Measurements from ENCODE around the gene MUC5AC.
"Not testable (repeated sequence)": the region's sequence is repeated elsewhere in the genome, so short reads cannot be mapped to it uniquely, and the experiment has no call there.

The MUC5AC gene

DNA sequence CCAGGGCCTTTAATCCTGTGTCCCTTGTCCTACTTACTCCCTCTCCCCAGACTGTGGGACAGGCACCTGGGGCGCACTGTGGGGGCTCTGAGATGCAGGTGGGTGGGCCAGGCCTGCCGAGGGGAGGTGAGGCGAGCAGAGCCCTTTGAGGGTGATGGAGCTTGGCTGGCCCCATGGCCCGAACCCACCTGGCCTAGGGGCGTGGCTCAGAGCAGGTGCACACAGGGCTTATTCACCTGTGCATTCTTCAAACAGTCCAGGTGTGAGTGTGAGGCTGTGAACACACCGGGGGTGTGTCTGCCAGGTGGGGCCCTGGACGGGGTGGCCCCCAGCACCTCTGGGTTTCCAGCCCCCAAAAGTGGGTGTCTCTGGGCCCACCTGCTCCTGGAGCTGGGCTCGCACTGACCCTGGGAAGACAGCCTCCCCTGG, 9.0 kb upstream of the MUC5AC start:
- peak; percentile 46 for DNase-seq

- DNase-seq = peak; percentile 40
Observed at GRCh38 chr11:1149545-1149944, 8.2 kb upstream of the MUC5AC start.

- peak; percentile 35 for DNase-seq
Observed at GRCh38 chr11:1150116-1150515, 7.6 kb upstream of the MUC5AC start.

GRCh38 chr11:1150769-1151365, 6.9 kb upstream of the MUC5AC start:
- peak; percentile 53 for DNase-seq

DNA sequence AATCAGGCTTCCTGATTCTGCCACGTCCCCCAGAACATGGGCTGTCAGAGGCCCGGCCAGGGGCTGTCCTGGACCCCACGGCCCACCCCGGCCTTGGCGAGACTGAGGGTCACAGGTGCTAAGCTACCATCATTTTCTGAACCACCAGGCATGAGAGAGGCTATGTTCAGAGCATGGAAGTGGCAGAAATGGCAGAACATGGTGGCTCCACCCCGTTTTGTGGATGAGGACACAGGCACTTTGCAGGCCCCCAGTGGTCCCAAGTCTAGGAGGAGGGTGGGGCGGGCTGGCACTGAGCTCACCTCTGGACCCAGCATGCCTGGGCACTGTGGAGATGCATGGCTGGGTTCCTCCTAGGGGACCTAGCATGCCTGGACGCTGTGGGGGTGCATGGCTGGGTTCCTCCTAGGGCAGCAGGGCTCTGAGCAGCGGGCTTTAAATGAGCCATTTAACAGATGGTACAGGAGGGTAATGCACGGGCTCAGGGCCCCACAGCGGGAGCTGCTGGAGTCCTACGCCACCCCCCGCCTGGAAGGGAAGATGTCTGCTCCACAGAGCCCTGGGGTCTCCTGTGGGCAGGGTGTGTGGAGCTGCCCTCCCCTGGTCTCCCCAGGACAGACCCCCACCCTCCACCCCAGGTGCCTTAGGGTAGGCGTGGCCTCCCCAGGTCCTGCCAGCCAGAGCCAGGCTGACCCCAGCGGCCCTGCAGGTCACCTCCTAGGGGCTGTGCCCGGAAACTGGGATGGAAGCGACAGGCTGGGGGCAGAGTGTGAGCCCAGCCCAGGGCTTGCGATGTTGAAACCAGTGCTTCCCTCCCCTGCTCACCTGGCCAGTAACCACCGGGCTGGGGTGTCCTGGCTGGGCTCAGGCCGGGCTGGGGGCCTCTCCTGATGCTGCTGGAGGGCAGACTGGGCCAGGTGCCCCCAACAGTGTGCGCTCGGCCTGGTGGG, 6.1 kb upstream of the MUC5AC start:
- DNase-seq = peak; percentile 53

DNA sequence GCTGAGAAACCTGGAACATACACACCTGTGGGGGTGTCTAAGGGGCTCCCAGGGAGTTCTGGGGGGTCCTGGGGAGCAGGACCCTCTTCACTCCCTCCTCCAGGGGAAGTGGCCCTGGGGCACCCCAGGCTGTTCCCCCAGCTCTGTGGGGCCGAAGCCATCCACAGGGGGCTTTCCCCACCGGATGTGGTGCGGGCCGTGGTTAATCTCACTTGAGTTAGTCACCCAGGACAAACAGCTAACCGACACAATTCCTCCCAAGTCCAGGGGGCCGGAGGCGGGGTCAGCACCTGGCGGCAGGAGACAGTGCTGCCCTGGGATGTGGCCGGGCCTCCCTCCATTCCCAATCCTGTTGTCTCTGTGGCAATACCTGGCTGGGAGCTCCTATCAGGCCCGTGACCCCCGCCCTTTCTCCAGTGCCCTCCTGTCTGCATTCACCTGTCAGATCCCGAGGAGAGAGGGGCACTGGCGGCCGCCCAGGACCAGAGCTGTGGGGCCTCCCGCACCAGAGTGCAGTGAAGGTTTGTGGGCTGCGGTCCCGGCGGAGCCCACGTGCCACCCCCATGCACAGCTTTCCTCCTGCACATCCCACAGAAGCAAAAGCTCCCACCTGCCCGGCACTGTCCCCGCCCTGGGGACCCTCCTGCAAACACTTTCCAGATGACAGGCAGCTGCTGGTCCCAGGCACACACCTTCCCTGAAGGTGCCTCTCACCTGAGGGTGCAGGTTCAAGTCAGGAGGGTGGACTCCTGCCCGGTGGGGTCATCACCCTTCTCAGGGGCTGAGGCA, 5.2 kb upstream of the MUC5AC start:
- DNase-seq = peak; percentile 61

DNA sequence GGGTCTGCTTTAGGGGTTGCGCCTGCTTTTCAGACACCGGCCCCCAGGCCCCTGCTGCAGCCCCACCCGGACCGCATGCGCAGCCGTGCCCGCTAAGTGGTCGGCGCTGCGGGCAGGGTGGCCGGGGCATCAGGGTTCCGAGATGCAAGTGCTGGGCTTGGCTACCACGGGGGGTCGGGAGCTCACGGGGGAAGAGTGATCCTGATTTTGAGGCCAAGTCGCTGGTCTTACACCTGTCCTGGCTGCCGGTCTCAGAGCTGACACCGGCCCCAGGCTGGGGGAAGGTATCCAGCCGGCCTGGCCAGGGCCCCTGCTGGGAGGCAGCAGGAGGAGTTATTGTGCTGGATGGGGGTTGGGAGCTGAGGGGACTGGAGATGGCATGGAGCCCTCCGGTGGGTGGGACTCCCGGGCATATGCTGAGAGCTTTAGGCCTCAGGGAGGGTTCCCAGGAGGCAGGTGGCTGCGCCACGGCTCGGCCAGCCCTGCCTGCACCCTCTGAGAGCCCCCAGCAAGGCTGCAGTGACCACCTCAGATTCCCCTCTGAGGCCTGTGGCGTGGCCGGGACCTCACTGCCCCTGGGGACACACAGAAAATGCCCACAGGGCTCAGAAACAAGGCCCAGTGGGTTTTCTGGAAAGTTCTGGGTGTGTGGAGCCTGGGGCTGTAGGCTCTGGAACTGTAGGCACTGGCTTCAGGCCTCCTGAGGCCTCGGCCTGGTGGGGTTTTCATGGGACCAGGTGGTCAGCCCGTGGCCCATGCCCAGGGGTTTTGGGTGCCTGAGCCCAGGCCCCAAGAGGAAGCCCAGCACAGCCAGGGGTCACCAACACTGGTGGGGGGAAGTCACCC, 4.4 kb upstream of the MUC5AC start:
- DNase-seq = peak; percentile 57

- peak; percentile 50 for DNase-seq
Observed at GRCh38 chr11:1153951-1154493, 3.7 kb upstream of the MUC5AC start.

- not testable (repeated sequence) for DNase-seq
Observed at GRCh38 chr11:1154656-1155055, 3.1 kb upstream of the MUC5AC start.

GRCh38 chr11:1155274-1155693, 2.5 kb upstream of the MUC5AC start:
- no peak for DNase-seq

DNA sequence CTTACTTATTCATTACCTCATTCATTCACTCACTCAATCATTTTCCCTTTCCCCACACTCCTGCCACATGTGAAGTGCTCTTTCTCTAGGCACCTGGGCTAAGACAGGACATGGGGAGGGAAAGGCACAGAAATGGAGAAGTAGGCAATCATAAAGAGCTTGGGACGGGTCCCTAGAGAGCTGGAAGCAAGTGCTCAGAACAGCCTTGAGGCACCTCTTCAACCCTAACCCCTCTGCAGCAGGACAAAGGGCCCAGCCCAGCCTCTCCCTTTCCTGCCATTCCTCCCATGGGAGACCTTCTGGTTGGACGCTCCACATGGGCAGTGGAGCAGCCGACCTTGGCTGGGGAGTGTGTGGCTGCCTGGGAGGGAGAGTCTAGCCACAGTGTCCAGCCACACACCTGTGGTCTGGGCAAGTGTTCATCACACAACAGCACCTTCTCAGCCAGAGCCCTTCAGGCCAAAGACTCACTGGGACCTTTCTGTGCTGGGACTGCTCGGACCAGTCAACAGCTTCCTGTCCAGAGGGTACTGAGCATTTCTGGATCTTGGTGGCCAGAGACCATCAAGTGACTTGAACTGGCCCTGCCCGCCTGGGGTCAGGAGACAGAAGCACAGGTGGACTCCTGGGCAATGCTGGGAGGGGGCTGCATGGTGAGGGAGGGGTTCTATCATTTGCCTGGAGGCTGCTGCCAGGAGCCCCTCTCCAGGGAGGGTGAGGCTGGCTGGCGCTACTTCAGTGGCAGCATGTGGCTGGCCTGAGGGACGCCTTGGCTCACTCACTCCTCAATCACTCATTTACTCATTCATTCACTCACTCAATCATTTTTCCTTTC, 1.0 kb upstream of the MUC5AC start:
- peak; percentile 41 for DNase-seq

- DNase-seq = peak; percentile 47
Observed at GRCh38 chr11:1157341-1157644, 460 bp upstream of the MUC5AC start.

GRCh38 chr11:1158681-1159487, 1.1 kb downstream of the MUC5AC start:
- DNase-seq = peak; percentile 37

- not testable (repeated sequence) for DNase-seq
Observed at GRCh38 chr11:1159488-1160220, 1.9 kb downstream of the MUC5AC start.

DNA sequence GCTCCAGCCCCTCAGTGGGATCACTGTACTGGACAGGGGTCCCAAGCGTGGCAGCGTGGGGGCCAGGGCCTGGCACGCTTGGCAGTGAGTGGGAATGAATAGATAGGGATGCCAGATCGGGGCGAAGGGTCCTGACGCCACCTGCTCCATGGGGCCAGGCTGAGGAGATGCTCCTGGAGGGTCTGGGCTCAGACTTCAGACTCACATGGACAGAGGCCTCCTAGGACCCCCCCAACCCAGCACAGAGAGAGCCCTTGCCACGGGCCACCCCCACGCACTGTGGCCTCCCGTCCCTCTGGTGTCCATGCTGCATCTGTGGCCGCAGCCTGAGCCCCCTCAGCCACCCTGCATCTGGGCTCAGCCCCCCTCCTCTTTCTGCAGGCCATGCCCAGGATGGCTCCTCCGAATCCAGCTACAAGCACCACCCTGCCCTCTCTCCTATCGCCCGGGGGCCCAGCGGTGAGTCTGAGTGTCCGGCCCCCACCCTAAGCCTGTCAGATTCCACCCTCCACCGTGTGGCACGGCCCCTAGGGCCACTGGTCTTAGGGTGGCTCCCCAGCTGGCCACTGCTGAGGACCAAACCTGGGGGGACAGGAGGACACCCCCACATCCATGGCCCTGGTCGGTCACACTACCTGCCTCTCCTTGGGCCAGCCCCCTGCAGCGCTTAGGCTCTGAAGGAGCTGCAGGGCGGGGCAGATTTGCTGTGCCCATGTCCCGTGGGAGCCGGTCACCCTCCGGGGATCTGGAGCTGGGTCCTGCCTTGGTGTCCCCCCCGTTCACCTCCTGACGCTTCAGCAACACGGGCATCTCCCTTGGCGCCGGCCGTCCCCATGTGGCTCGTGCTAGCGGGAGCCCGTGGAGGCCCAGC, 2.7 kb downstream of the MUC5AC start:
- no peak for DNase-seq

GRCh38 chr11:1161410-1162137, 3.8 kb downstream of the MUC5AC start:
- no peak for DNase-seq

GRCh38 chr11:1162138-1162475, 4.4 kb downstream of the MUC5AC start:
- DNase-seq = no peak
